ENCODE results near the gene LYSMD3.

- no peak for TF ChIP-seq CTCF (conservative IDR thresholded peaks at IDR 0.05; ENCODE audit: low read depth, low read length)
- TF ChIP-seq EZH2 (IDR thresholded peaks at IDR 0.05; ENCODE audit: borderline replicate concordance, low read depth, low read length, poor library complexity, severe bottlenecking): no peak
These were observed 53.0 kb downstream of the LYSMD3 start for GRCh38 chr5:90476391-90476790.
